Neural cell (in vitro differentiated cells): ENCODE results near the gene KCNJ5. TPM values are rescaled to one million over a fixed set of nuclear protein-coding genes. Genes with fewer than 3 reads are reported as not detected.

Experiments
- H2AFZ ChIP-seq: fragments of 200-600, 300-800 bp; sonication (generic), shearing (Covaris generic); 2 replicates; pipeline ENCODE4 v1.6.0; 2014; ENCODE audit warnings: low read depth, mild to moderate bottlenecking, antibody characterized with exemption, low read length, moderate library complexity
- H3F3A ChIP-seq: fragments of 200-600 bp; shearing (Covaris generic); 2 replicates; pipeline ENCODE4 v1.6.1; 2016; ENCODE audit warnings: mild to moderate bottlenecking, moderate library complexity, mixed read lengths, antibody characterized with exemption, low read length; ENCODE audit not compliant: insufficient read depth, poor library complexity, severe bottlenecking
- H3K27ac ChIP-seq: fragments of 200-600, 300-800 bp; sonication (generic), shearing (Covaris generic); 2 replicates; pipeline ENCODE4 v1.5.1; 2014; ENCODE audit warnings: mild to moderate bottlenecking, low read length, moderate library complexity
- H3K27me3 ChIP-seq: fragments of 300-800, 200-600 bp; sonication (generic), shearing (Covaris generic); 2 replicates; pipeline ENCODE4 v1.6.0; 2014; ENCODE audit warnings: mild to moderate bottlenecking, low read depth, low read length, moderate library complexity; ENCODE audit not compliant: insufficient read depth
- H3K36me3 ChIP-seq: fragments of 300-800, 200-600 bp; sonication (generic), shearing (Covaris generic); 2 replicates; pipeline ENCODE4 v1.5.1; 2014; ENCODE audit warnings: mild to moderate bottlenecking, antibody characterized with exemption, low read length, moderate library complexity; ENCODE audit not compliant: insufficient read depth
- H3K4me2 ChIP-seq: fragments of 300-800, 200-600 bp; sonication (generic), shearing (Covaris generic); 2 replicates; pipeline ENCODE4 v1.6.0; 2014; ENCODE audit warnings: mild to moderate bottlenecking, low read length
- H3K4me3 ChIP-seq: fragments of 300-800, 200-600 bp; sonication (generic), shearing (Covaris generic); 2 replicates; pipeline ENCODE4 v1.5.1; 2014; ENCODE audit warnings: mild to moderate bottlenecking, low read length, moderate library complexity
- H3K79me2 ChIP-seq: fragments of 200-600 bp; shearing (Covaris generic); replicated peaks from 2 replicates; pipeline ENCODE4 v1.6.0; 2014; ENCODE audit warnings: mild to moderate bottlenecking, low read length, moderate library complexity; ENCODE audit not compliant: insufficient read depth
- H3K9ac ChIP-seq: fragments of 300-800, 200-600 bp; sonication (generic), shearing (Covaris generic); 2 replicates; pipeline ENCODE4 v1.6.1; 2016; ENCODE audit warnings: mild to moderate bottlenecking, low read length, mixed read lengths
- H3K9me2 ChIP-seq: fragments of 200-600 bp; shearing (Covaris generic); 2 replicates; pipeline ENCODE4 v1.6.1; 2016; ENCODE audit warnings: mild to moderate bottlenecking, low read length, mixed read lengths; ENCODE audit not compliant: insufficient read depth
- H3K9me3 ChIP-seq: fragments of 200-600, 300-800 bp; sonication (generic), shearing (Covaris generic); 2 replicates; pipeline ENCODE4 v1.6.1; 2016; ENCODE audit warnings: mild to moderate bottlenecking, mixed run types, low read length, moderate library complexity, mixed read lengths
- H4K20me1 ChIP-seq: fragments of 200-600 bp; shearing (Covaris generic); 2 replicates; pipeline ENCODE4 v1.6.1; 2016; ENCODE audit warnings: mild to moderate bottlenecking, mixed run types; ENCODE audit not compliant: insufficient read depth
- EP300 ChIP-seq: fragments of 450-650 bp; conservative IDR thresholded peaks from 2 replicates; pipeline ENCODE4 v1.6.1; 2014; ENCODE audit warnings: antibody characterized with exemption, mild to moderate bottlenecking, moderate library complexity; ENCODE audit not compliant: poor library complexity, severe bottlenecking
- EZH2 ChIP-seq: fragments of 200-600, 300-800 bp; shearing (Covaris generic), sonication (generic); IDR thresholded peaks from 2 replicates; pipeline ENCODE4 v1.6.1; 2014; ENCODE audit warnings: antibody characterized with exemption, low read length, borderline replicate concordance, mild to moderate bottlenecking; ENCODE audit not compliant: insufficient read depth, poor library complexity, severe bottlenecking
- MXI1 ChIP-seq: fragments of 450-650 bp; conservative IDR thresholded peaks from 2 replicates; pipeline ENCODE4 v1.6.1; 2014; ENCODE audit warnings: antibody characterized with exemption, mild to moderate bottlenecking; ENCODE audit not compliant: poor library complexity, severe bottlenecking
- POLR2AphosphoS5 ChIP-seq: IDR thresholded peaks from 2 replicates; pipeline ENCODE4 v1.6.1; 2012
- RAD21 ChIP-seq: fragments of 450-650 bp; conservative IDR thresholded peaks from 2 replicates; pipeline ENCODE4 v1.6.1; 2014; ENCODE audit warnings: antibody characterized with exemption, mild to moderate bottlenecking, moderate library complexity
- REST ChIP-seq: IDR thresholded peaks from 2 replicates; pipeline ENCODE4 v1.6.1; 2012; ENCODE audit warnings: borderline replicate concordance
- SMC3 ChIP-seq: fragments of 450-650 bp; conservative IDR thresholded peaks from 2 replicates; pipeline ENCODE4 v1.6.1; 2014; ENCODE audit warnings: antibody characterized with exemption, mild to moderate bottlenecking, moderate library complexity; ENCODE audit not compliant: poor library complexity
- TAF1 ChIP-seq: IDR thresholded peaks from 2 replicates; pipeline ENCODE4 v1.6.1; 2012; ENCODE audit warnings: low read depth
- polyA plus RNA-seq: library from polyadenylated mRNA; depleted of rRNA; stranded (reverse); fragments of >200 nt; gene quantifications from 2 replicates; pipeline ENCODE4 v1.2.3, GENCODE V29; 2014
- TF ChIP-seq, protein P1 (sequence below): fragments of 450-650 bp; IDR thresholded peaks from 2 replicates; pipeline ENCODE4 v1.5.1; 2014; ENCODE audit warnings: antibody characterized with exemption, mild to moderate bottlenecking, moderate library complexity; ENCODE audit not compliant: poor library complexity, severe bottlenecking

Gene KCNJ5
- polyA plus RNA-seq, 1 donor from 2014 or later: 1.1 TPM

DNA sequence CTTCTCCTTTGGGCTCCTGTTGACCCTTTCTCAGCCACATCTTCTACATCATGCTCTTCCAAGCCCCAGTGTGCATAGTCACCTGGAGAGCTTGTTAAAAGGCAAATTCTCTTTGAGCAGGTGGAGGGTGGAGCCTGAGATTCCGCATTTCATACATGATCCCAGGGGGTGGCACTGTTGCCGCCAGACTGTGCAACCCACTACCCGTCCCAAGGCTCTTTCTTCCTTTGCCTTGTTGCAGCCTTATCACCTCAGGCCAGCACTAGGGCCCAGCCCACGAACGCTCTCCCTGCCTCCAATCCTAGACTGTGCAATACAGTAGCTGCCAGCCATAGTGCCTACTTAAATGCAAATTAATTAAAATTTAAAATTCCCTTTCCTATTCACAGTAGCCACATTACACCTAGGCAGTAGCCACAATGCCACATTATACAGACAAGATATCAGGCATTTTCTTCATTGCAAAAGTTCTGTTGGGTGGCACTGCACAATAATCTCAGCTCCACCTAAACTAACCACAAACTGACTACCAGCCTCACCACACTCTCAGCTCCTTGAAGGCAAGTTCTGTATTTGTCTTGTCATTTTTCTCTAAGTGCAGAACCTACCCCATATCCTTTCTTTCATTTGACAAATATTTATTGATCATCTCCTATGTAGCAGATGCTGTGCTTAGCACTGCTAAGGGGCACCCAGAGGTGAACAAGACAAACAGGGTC lies 4.6 kb upstream of the KCNJ5 start:
- H3F3A ChIP-seq: no peaks in the 10 kb centered on the region
- peaks cover 38% of the 10 kb centered on the region for H3K27me3 ChIP-seq
- no peaks in the 10 kb centered on the region for H3K36me3 ChIP-seq
- H3K9me3 ChIP-seq: no peaks in the 10 kb centered on the region
- H4K20me1 ChIP-seq: no peaks in the 10 kb centered on the region
- H3K4me3 ChIP-seq: no peak overlapping the region
- no peak overlapping the region for H3K9ac ChIP-seq
- TF ChIP-seq, protein P1, sequence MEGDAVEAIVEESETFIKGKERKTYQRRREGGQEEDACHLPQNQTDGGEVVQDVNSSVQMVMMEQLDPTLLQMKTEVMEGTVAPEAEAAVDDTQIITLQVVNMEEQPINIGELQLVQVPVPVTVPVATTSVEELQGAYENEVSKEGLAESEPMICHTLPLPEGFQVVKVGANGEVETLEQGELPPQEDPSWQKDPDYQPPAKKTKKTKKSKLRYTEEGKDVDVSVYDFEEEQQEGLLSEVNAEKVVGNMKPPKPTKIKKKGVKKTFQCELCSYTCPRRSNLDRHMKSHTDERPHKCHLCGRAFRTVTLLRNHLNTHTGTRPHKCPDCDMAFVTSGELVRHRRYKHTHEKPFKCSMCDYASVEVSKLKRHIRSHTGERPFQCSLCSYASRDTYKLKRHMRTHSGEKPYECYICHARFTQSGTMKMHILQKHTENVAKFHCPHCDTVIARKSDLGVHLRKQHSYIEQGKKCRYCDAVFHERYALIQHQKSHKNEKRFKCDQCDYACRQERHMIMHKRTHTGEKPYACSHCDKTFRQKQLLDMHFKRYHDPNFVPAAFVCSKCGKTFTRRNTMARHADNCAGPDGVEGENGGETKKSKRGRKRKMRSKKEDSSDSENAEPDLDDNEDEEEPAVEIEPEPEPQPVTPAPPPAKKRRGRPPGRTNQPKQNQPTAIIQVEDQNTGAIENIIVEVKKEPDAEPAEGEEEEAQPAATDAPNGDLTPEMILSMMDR: peak; percentile 62
- TF ChIP-seq RAD21: peak; percentile 67
- peak; percentile 74 for TF ChIP-seq SMC3
- no peak for TF ChIP-seq REST
- TF ChIP-seq TAF1: no peak
- no peak for TF ChIP-seq MXI1
- TF ChIP-seq EZH2: no peak
- no peak for TF ChIP-seq EP300
- no peak for TF ChIP-seq POLR2AphosphoS5
- H3K27ac ChIP-seq: no peak overlapping the region
- no peaks in the 10 kb centered on the region for H3K9me2 ChIP-seq
- no peaks in the 10 kb centered on the region for H3K79me2 ChIP-seq
- no peak overlapping the region for H3K4me2 ChIP-seq
- H2AFZ ChIP-seq: no peak overlapping the region

GRCh38 chr11:128888034-128888985 lies 2.8 kb upstream of the KCNJ5 start:
- no peaks in the 10 kb centered on the region for H3K9me2 ChIP-seq
- H3K9ac ChIP-seq: no peak overlapping the region
- no peaks in the 10 kb centered on the region for H3F3A ChIP-seq
- H3K4me3 ChIP-seq: no peak overlapping the region
- peaks cover 45% of the 10 kb centered on the region for H3K27me3 ChIP-seq
- no peak overlapping the region for H2AFZ ChIP-seq
- no peaks in the 10 kb centered on the region for H4K20me1 ChIP-seq
- no peaks in the 10 kb centered on the region for H3K9me3 ChIP-seq
- H3K79me2 ChIP-seq: no peaks in the 10 kb centered on the region
- H3K36me3 ChIP-seq: no peaks in the 10 kb centered on the region
- no peak overlapping the region for H3K27ac ChIP-seq
- no peak for TF ChIP-seq SMC3
- no peak overlapping the region for H3K4me2 ChIP-seq
